Natural killer cell (primary cell): ENCODE results near the gene PITPNC1. TPM values are rescaled to one million over a fixed set of nuclear protein-coding genes. Genes with fewer than 3 reads are reported as not detected.

Experiments
- ATAC-seq, 3 donors: fragments of 150-1000 bp in 2 of 3; fragments of 200-7000 bp in 1 of 3; cut with Tn5 transposase; 1 replicate in 1 of 3; 2 replicates in 2 of 3; pipeline ENCODE4 v1.10.0; 2021; ENCODE audit warnings: mild to moderate bottlenecking in 2 of 3, moderate library complexity in 2 of 3
- DNase-seq, 2 donors: peaks; one replicate each; pipeline versions ENCODE4 v3.0.0 to v3.0.0-alpha.2; 2013 to 2021; ENCODE audit warnings: mixed read lengths in 1 of 2
- H3K27ac ChIP-seq: one replicate; pipeline ENCODE4 v1.5.1; 2013; ENCODE audit warnings: mild to moderate bottlenecking, low read length
- H3K27me3 ChIP-seq: one replicate; pipeline ENCODE4 v1.6.1; 2013; ENCODE audit warnings: low read length; ENCODE audit not compliant: control insufficient read depth, insufficient read depth
- H3K36me3 ChIP-seq: one replicate; pipeline ENCODE4 v1.6.1; 2013; ENCODE audit warnings: low read length; ENCODE audit not compliant: control insufficient read depth, insufficient read depth
- H3K4me1 ChIP-seq: one replicate; pipeline ENCODE4 v1.6.1; 2013; ENCODE audit warnings: low read length; ENCODE audit not compliant: control insufficient read depth, insufficient read depth
- H3K4me3 ChIP-seq: one replicate; pipeline ENCODE4 v1.5.1; 2013; ENCODE audit warnings: low read length
- H3K9me3 ChIP-seq: one replicate; pipeline ENCODE4 v1.6.1; 2013; ENCODE audit warnings: low read length; ENCODE audit not compliant: control insufficient read depth, insufficient read depth
- H3K27ac Mint-ChIP-seq, 2 donors: one replicate each; pipeline ENCODE4 v1.8.0; 2022; ENCODE audit warnings: mild to moderate bottlenecking in 2 of 2, mixed read lengths in 2 of 2, moderate library complexity in 1 of 2
- H3K27me3 Mint-ChIP-seq, 2 donors: one replicate each; pipeline ENCODE4 v1.8.0; 2022; ENCODE audit warnings: low read depth in 2 of 2, mixed read lengths in 2 of 2
- H3K36me3 Mint-ChIP-seq: one replicate; pipeline ENCODE4 v1.8.0; 2022; ENCODE audit warnings: mixed read lengths
- H3K4me1 Mint-ChIP-seq, 2 donors: one replicate each; pipeline ENCODE4 v1.8.0; 2022; ENCODE audit warnings: mixed read lengths in 2 of 2
- H3K4me3 Mint-ChIP-seq: one replicate; pipeline ENCODE4 v1.8.0; 2022; ENCODE audit warnings: mild to moderate bottlenecking, moderate library complexity, mixed read lengths
- H3K9me3 Mint-ChIP-seq, 2 donors: one replicate each; pipeline ENCODE4 v1.8.0; 2022; ENCODE audit warnings: mixed read lengths in 2 of 2
- CTCF ChIP-seq: fragments of 200-600 bp; IDR thresholded peaks from one replicate; pipeline ENCODE4 v1.8.0; 2022; ENCODE audit warnings: antibody characterized with exemption
- WGBS: methylation state at CpG from one replicate; pipeline ENCODE4 v1.1.7; 2013; ENCODE audit warnings: missing lambda C conversion rate; ENCODE audit not compliant: insufficient coverage; 5-methylcytosine and 5-hydroxymethylcytosine counted together
- intact Hi-C: fragments of 100-400 bp; cut with micrococcal nuclease; formaldehyde crosslinking; loops from one replicate; pipeline ENCODE4 v1.14.2; 2022
- total RNA-seq, 4 donors: library from RNA; stranded (reverse); fragments of 120-200 nt in 1 of 4; gene quantifications; one replicate each; pipeline versions ENCODE4 v1.2.3 to v1.2.4, GENCODE V29; 2013 to 2022

PITPNC1 gene
- total RNA-seq, 3 donors from 2014 or later (not counting 1 experiment from before 2014, with no cell fraction given) = 150 to 185 (median 169) TPM

- H3K27ac ChIP-seq = no peak overlapping the region
- intact Hi-C loops = no loop called here
- ATAC-seq (no peak), DNase-seq (no peak)
- H3K9me3 ChIP-seq = no peaks in the 10 kb centered on the region
- no peaks in the 10 kb centered on the region for H3K27me3 ChIP-seq
- no peaks in the 10 kb centered on the region for H3K27me3 Mint-ChIP-seq
- no peaks in the 10 kb centered on the region for H3K4me1 ChIP-seq
- 96% methylated on average over 5 of the region's 8 CpGs for whole genome bisulfite sequencing
- no peak overlapping the region for H3K4me3 Mint-ChIP-seq
- peaks cover 4% of the 10 kb centered on the region for H3K36me3 Mint-ChIP-seq
- peak overlapping the region; percentile 7 to 65 for H3K27ac Mint-ChIP-seq
- no peak for TF ChIP-seq CTCF
- H3K9me3 Mint-ChIP-seq = no peaks in the 10 kb centered on the region
- H3K36me3 ChIP-seq = peaks cover 30% of the 10 kb centered on the region
- peaks cover 8 to 15% of the 10 kb centered on the region in 2 donors for H3K4me1 Mint-ChIP-seq
- no peak overlapping the region for H3K4me3 ChIP-seq
Measured at GRCh38 chr17:67637901-67638641, 261.0 kb downstream of the PITPNC1 start.

- Histone ChIP-seq H3K4me1 (no peaks in the 10 kb centered on the region), H3K27ac (no peak overlapping the region), H3K9me3 (no peaks in the 10 kb centered on the region), H3K4me3 (no peak overlapping the region), H3K27me3 (no peaks in the 10 kb centered on the region), H3K36me3 (peaks cover 22% of the 10 kb centered on the region)
- intact Hi-C loops = no loop called here
- Mint-ChIP-seq H3K27ac (peak overlapping the region; percentile 7 to 65), H3K36me3 (no peaks in the 10 kb centered on the region), H3K9me3 (no peaks in the 10 kb centered on the region), H3K4me3 (no peak overlapping the region), H3K27me3 (no peaks in the 10 kb centered on the region), H3K4me1 (peaks cover 8 to 15% of the 10 kb centered on the region in 2 donors)
- 96% methylated on average over 2 of the region's 4 CpGs for WGBS
- ATAC-seq = no peak
- no peak for TF ChIP-seq CTCF
- DNase-seq = no peak
Measured at GRCh38 chr17:67638871-67639270, 261.8 kb downstream of the PITPNC1 start.

GRCh38 chr17:67639555-67639954, 262.5 kb downstream of the PITPNC1 start:
- ATAC-seq (no peak), DNase-seq (no peak)
- 93% methylated on average over 4 of the region's 4 CpGs for WGBS
- no peaks in the 10 kb centered on the region for H3K27me3 Mint-ChIP-seq
- H3K27ac Mint-ChIP-seq = peak overlapping the region; percentile 7 to 22
- TF ChIP-seq CTCF = no peak
- no peak overlapping the region for H3K4me3 Mint-ChIP-seq
- Histone ChIP-seq H3K9me3 (no peaks in the 10 kb centered on the region), H3K36me3 (peaks cover 15% of the 10 kb centered on the region), H3K27me3 (no peaks in the 10 kb centered on the region), H3K4me3 (no peak overlapping the region), H3K27ac (no peak overlapping the region), H3K4me1 (no peaks in the 10 kb centered on the region)
- H3K9me3 Mint-ChIP-seq = no peaks in the 10 kb centered on the region
- H3K4me1 Mint-ChIP-seq = peaks cover 8 to 15% of the 10 kb centered on the region in 2 donors
- H3K36me3 Mint-ChIP-seq = no peaks in the 10 kb centered on the region
- intact Hi-C loops = no loop called here

GRCh38 chr17:67639979-67640378, 262.9 kb downstream of the PITPNC1 start:
- H3K27me3 ChIP-seq = no peaks in the 10 kb centered on the region
- Mint-ChIP-seq H3K4me3 (no peak overlapping the region), H3K27me3 (no peaks in the 10 kb centered on the region), H3K4me1 (peaks cover 8 to 15% of the 10 kb centered on the region in 2 donors), H3K9me3 (no peaks in the 10 kb centered on the region), H3K36me3 (no peaks in the 10 kb centered on the region), H3K27ac (no peak overlapping the region)
- no peak overlapping the region for H3K4me3 ChIP-seq
- H3K4me1 ChIP-seq = no peaks in the 10 kb centered on the region
- TF ChIP-seq CTCF = no peak
- DNase-seq (no peak), ATAC-seq (no peak)
- intact Hi-C loops = no loop called here
- no peak overlapping the region for H3K27ac ChIP-seq
- peaks cover 15% of the 10 kb centered on the region for H3K36me3 ChIP-seq
- WGBS = 90% methylated on average over 8 of the region's 8 CpGs
- no peaks in the 10 kb centered on the region for H3K9me3 ChIP-seq
